Endothelial cell of umbilical vein (primary cell): ENCODE measurements around the gene CAPS. TPM values are rescaled to one million over a fixed set of nuclear protein-coding genes. Genes with fewer than 3 reads are reported as not detected.

Experiments
- BruUV-seq: library from RNA; stranded (reverse); fragments of 400-500 nt; replicated peaks from 2 replicates; lab custom pipeline; 2021; lab: Mats Ljungman, UMichigan
- CTCF ChIA-PET: fragments of 300-600, 350-600 bp; sonication (Branson Sonifier 250); formaldehyde crosslinking; loops from one replicate; lab custom pipeline; 2021; ENCODE audit warnings: antibody characterized with exemption, inconsistent platforms; lab: Charles Lee
- POLR2A ChIA-PET: fragments of 300-600, 350-600 bp; sonication (Branson Sonifier 250); formaldehyde crosslinking; loops from one replicate; lab custom pipeline; 2021; ENCODE audit warnings: antibody characterized with exemption, inconsistent platforms; lab: Charles Lee
- DNase-seq: peaks from one replicate; pipeline ENCODE4 v3.0.0-alpha.2; 2011; ENCODE audit warnings: low read depth, low spot score
- FAIRE-seq: peaks from 2 replicates; lab custom pipeline; 2011; peaks lifted over from hg19 to GRCh38; lab: Jason Lieb, UNC
- H2AFZ ChIP-seq: 2 replicates; pipeline ENCODE4 v1.6.0; 2012; ENCODE audit warnings: low read depth, low read length, control low read depth, inconsistent platforms
- H3K27ac ChIP-seq: 2 replicates; pipeline ENCODE4 v1.5.1; 2011; ENCODE audit warnings: low read depth, mild to moderate bottlenecking, control low read depth, low read length, moderate library complexity; ENCODE audit not compliant: insufficient read depth
- H3K27me3 ChIP-seq, 2 experiments: 2 replicates each; pipeline versions ENCODE4 v1.6.0 to v1.6.1; 2011; ENCODE audit warnings: low read length in 2 of 2, mixed read lengths in 1 of 2; ENCODE audit not compliant: control insufficient read depth in 2 of 2, insufficient read depth in 2 of 2
- H3K36me3 ChIP-seq, 2 experiments: 2 replicates in 1 of 2; 3 replicates in 1 of 2; pipeline ENCODE4 v1.5.1; 2011; ENCODE audit warnings: low read length in 2 of 2, mild to moderate bottlenecking in 1 of 2, moderate library complexity in 1 of 2; ENCODE audit not compliant: control insufficient read depth in 2 of 2, insufficient read depth in 2 of 2; ENCODE audit errors: extremely low read depth in 1 of 2
- H3K4me1 ChIP-seq: 3 replicates; pipeline ENCODE4 v1.5.1; 2011; ENCODE audit warnings: mild to moderate bottlenecking, low read length; ENCODE audit not compliant: control insufficient read depth, insufficient read depth; ENCODE audit errors: extremely low read depth
- H3K4me2 ChIP-seq: 2 replicates; pipeline ENCODE4 v1.6.1; 2011; ENCODE audit warnings: low read length, control low read depth, mixed read lengths; ENCODE audit not compliant: insufficient read depth
- H3K4me3 ChIP-seq, 3 experiments: fragments of 200-600 bp in 1 of 3; sonication (generic), shearing (Covaris generic) in 1 of 3; replicated peaks in 1 of 3; 2 replicates each; pipeline ENCODE4 v1.5.1; 2011 to 2016; ENCODE audit warnings: control low read depth in 3 of 3, low read length in 3 of 3, mild to moderate bottlenecking in 2 of 3, inconsistent platforms in 1 of 3, low read depth in 1 of 3, moderate library complexity in 1 of 3; ENCODE audit not compliant: insufficient read depth in 1 of 3
- H3K79me2 ChIP-seq: 2 replicates; pipeline ENCODE4 v1.6.0; 2012; ENCODE audit warnings: low read length, inconsistent platforms; ENCODE audit not compliant: control insufficient read depth, insufficient read depth
- H3K9ac ChIP-seq: replicated peaks from 2 replicates; pipeline ENCODE3; 2011; ENCODE audit warnings: low read length, control low read depth; ENCODE audit not compliant: insufficient read depth; ENCODE audit errors: extremely low read depth
- H3K9me1 ChIP-seq: replicated peaks from 3 replicates; pipeline ENCODE4 v1.6.0; 2011; ENCODE audit warnings: mild to moderate bottlenecking, low read length; ENCODE audit not compliant: control insufficient read depth, insufficient read depth; ENCODE audit errors: extremely low read depth
- H3K9me3 ChIP-seq: replicated peaks from 2 replicates; pipeline ENCODE4 v1.5.1; 2012; ENCODE audit warnings: low read length, inconsistent platforms; ENCODE audit not compliant: control insufficient read depth, insufficient read depth
- H4K20me1 ChIP-seq: replicated peaks from 2 replicates; pipeline ENCODE3; 2011; ENCODE audit warnings: mild to moderate bottlenecking, low read length; ENCODE audit not compliant: control insufficient read depth, insufficient read depth; ENCODE audit errors: extremely low read depth
- CTCF ChIP-seq, 2 donors: IDR thresholded peaks; 1 replicate in 1 of 2; 2 replicates in 1 of 2; pipeline ENCODE4 v1.5.1; 2011; ENCODE audit warnings: low read length in 2 of 2, mild to moderate bottlenecking in 2 of 2, moderate library complexity in 2 of 2, control low read depth in 1 of 2, inconsistent platforms in 1 of 2, low read depth in 1 of 2; ENCODE audit not compliant: insufficient read depth in 1 of 2; ENCODE audit errors: extremely low read depth in 1 of 2
- EZH2 ChIP-seq: IDR thresholded peaks from 2 replicates; pipeline ENCODE4 v1.6.1; 2012; ENCODE audit warnings: borderline replicate concordance, low read depth, mild to moderate bottlenecking, moderate library complexity, low read length, inconsistent platforms; ENCODE audit not compliant: severe bottlenecking
- FOS ChIP-seq: IDR thresholded peaks from 2 replicates; pipeline ENCODE4 v1.6.1; 2011; ENCODE audit warnings: mild to moderate bottlenecking, low read length, moderate library complexity, borderline replicate concordance; ENCODE audit not compliant: insufficient read depth
- GATA2 ChIP-seq: IDR thresholded peaks from 2 replicates; pipeline ENCODE4 v1.7.0; 2011; ENCODE audit warnings: low read depth, mild to moderate bottlenecking, moderate library complexity, mixed read lengths, low read length; ENCODE audit not compliant: insufficient read length, insufficient read depth
- JUN ChIP-seq: IDR thresholded peaks from 2 replicates; pipeline ENCODE4 v1.6.1; 2011; ENCODE audit warnings: borderline replicate concordance, low read depth; ENCODE audit not compliant: insufficient read length, insufficient read depth
- MYC ChIP-seq: IDR thresholded peaks from one replicate; pipeline ENCODE4 v1.6.1; 2011; ENCODE audit warnings: mild to moderate bottlenecking, low read depth, low read length
- POLR2A ChIP-seq: IDR thresholded peaks from 2 replicates; pipeline ENCODE4 v1.6.1; 2012; ENCODE audit warnings: low read depth, mild to moderate bottlenecking, control low read depth, low read length
- POLR2AphosphoS5 ChIP-seq: IDR thresholded peaks from 2 replicates; pipeline ENCODE4 v1.6.1; 2012; ENCODE audit warnings: low read depth, mild to moderate bottlenecking, control low read depth, low read length, moderate library complexity; ENCODE audit not compliant: insufficient read depth
- dilution Hi-C: fragments of 300-500 bp; cut with MboI; formaldehyde crosslinking; loops from one replicate; pipeline ENCODE4 v1.15.0; 2019; ENCODE audit warnings: low sequenced_read_pairs; ENCODE audit not compliant: extremely low pct_ligation_motif_present
- intact Hi-C: fragments of 100-400 bp; cut with micrococcal nuclease; formaldehyde crosslinking; loops from one replicate; pipeline ENCODE4 v1.10.0; 2022
- polyA plus RNA-seq, 4 experiments: library from polyadenylated mRNA; depleted of rRNA in 3 of 4; stranded (reverse) in 3 of 4; unstranded in 1 of 4; fragments of >200 nt; gene quantifications; 2 replicates each; pipeline versions ENCODE4 v1.2.1 to v1.2.3, GENCODE V29; 2011 to 2012; ENCODE audit warnings: missing spikeins in 1 of 4
- total RNA-seq: library from RNA; stranded (reverse); gene quantifications from 2 replicates; pipeline ENCODE4 v1.2.3, GENCODE V29; 2021
- TF ChIP-seq, protein P1 (sequence below): IDR thresholded peaks from 2 replicates; pipeline ENCODE4 v1.6.1; 2011; ENCODE audit not compliant: insufficient read depth, insufficient read length

Gene CAPS
- total and polyA plus RNA-seq, 2 donors (not counting 3 experiments of a cell fraction or from before 2014, with no cell fraction given): 6.9 to 8.9 TPM

GRCh38 chr19:5916181-5916708, 2.2 kb downstream of the CAPS start:
- Histone ChIP-seq H3K27ac (no peak overlapping the region), H2AFZ (no peak overlapping the region), H3K9ac (no peak overlapping the region), H3K36me3 (peaks cover 7 to 17% of the 10 kb centered on the region in 2 experiments), H3K79me2 (no peaks in the 10 kb centered on the region), H3K27me3 (no peaks in the 10 kb centered on the region), H3K9me3 (no peaks in the 10 kb centered on the region), H3K4me1 (no peaks in the 10 kb centered on the region), H3K4me2 (no peak overlapping the region), H3K9me1 (no peaks in the 10 kb centered on the region), H3K4me3 (no peak overlapping the region), H4K20me1 (no peaks in the 10 kb centered on the region)
- TSS peak; percentile 53 for BruUV-seq
- DNase-seq: no peak
- intact Hi-C loops: no loop called here
- POLR2A ChIA-PET: no interaction called here
- CTCF ChIA-PET: interaction anchor here (0.5 kb wide), 1 partner anchor 161 kb away, joined by 3 read pairs; no protein-coding TSS in a partner anchor
- dilution Hi-C loops: no loop called here
- TF ChIP-seq FOS (no peak), MYC (no peak), EZH2 (no peak), GATA2 (no peak), POLR2AphosphoS5 (no peak), JUN (no peak), POLR2A (no peak), CTCF (IDR thresholded peaks at IDR 0.05; ENCODE audit: extremely low read depth in 1 of 2, insufficient read depth in 1 of 2, low read depth in 1 of 2, low read length in 2 of 2) (no peak)
- TF ChIP-seq, protein P1, sequence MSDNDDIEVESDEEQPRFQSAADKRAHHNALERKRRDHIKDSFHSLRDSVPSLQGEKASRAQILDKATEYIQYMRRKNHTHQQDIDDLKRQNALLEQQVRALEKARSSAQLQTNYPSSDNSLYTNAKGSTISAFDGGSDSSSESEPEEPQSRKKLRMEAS: no peak
- no peak for FAIRE-seq
